ENCODE data around the gene ASS1.

ASS1 gene

GRCh38 chr9:130458027-130458803 lies 13.5 kb downstream of the ASS1 start:
- DNase-seq, result no peak

- DNase-seq, result no peak
Measured at GRCh38 chr9:130458804-130459067, 14.0 kb downstream of the ASS1 start.

GRCh38 chr9:130459151-130459550 lies 14.4 kb downstream of the ASS1 start:
- DNase-seq, result no peak

- DNase-seq, result no peak
Measured at GRCh38 chr9:130459941-130460669, 15.3 kb downstream of the ASS1 start.

- DNase-seq, result peak; percentile 69
Measured at GRCh38 chr9:130461218-130461630, 16.5 kb downstream of the ASS1 start.

GRCh38 chr9:130461731-130462130 lies 17.0 kb downstream of the ASS1 start:
- DNase-seq, result no peak

- no peak for DNase-seq
Measured at GRCh38 chr9:130462685-130463540, 18.2 kb downstream of the ASS1 start.

GRCh38 chr9:130463763-130464745 lies 19.3 kb downstream of the ASS1 start:
- DNase-seq, result no peak

GRCh38 chr9:130465383-130466096 lies 20.8 kb downstream of the ASS1 start:
- no peak for DNase-seq

- no peak for DNase-seq
Measured at GRCh38 chr9:130466537-130467217, 21.9 kb downstream of the ASS1 start.

- no peak for DNase-seq
Measured at GRCh38 chr9:130467316-130467715, 22.6 kb downstream of the ASS1 start.

GRCh38 chr9:130468566-130468965 lies 23.8 kb downstream of the ASS1 start:
- DNase-seq, result no peak

GRCh38 chr9:130470269-130470668 lies 25.5 kb downstream of the ASS1 start:
- no peak for DNase-seq

- DNase-seq, result no peak
Measured at GRCh38 chr9:130470950-130471349, 26.2 kb downstream of the ASS1 start.

- DNase-seq, result no peak
Measured at GRCh38 chr9:130471411-130472183, 26.8 kb downstream of the ASS1 start.

- DNase-seq, result no peak
Measured at GRCh38 chr9:130472184-130472705, 27.5 kb downstream of the ASS1 start.

- DNase-seq, result no peak
Measured at GRCh38 chr9:130473009-130473408, 28.2 kb downstream of the ASS1 start.

GRCh38 chr9:130473566-130473965 lies 28.8 kb downstream of the ASS1 start:
- no peak for DNase-seq

GRCh38 chr9:130474106-130474505 lies 29.3 kb downstream of the ASS1 start:
- DNase-seq, result no peak

- DNase-seq, result no peak
Measured at GRCh38 chr9:130476151-130476730, 31.5 kb downstream of the ASS1 start.

All from activated CD4-positive, alpha-beta T cell treated with anti-CD3 and anti-CD28 coated beads, Interleukin-2, amount 50 U/mL, for 1 hour (primary cell).